HK-2 (cell line): Measurements from ENCODE around the gene PPARGC1A.
A peak's percentile ranks its signal among the peaks of the same experiment; 100 is the strongest.

Experiments used
- DNase-seq: peaks from one replicate; pipeline ENCODE4 v3.0.0-alpha.2; 2018; ENCODE audit not compliant: unreplicated experiment

PPARGC1A gene

GRCh38 chr4:23878912-23879732 is 10.7 kb downstream of the PPARGC1A start:
- no peak for DNase-seq

DNA sequence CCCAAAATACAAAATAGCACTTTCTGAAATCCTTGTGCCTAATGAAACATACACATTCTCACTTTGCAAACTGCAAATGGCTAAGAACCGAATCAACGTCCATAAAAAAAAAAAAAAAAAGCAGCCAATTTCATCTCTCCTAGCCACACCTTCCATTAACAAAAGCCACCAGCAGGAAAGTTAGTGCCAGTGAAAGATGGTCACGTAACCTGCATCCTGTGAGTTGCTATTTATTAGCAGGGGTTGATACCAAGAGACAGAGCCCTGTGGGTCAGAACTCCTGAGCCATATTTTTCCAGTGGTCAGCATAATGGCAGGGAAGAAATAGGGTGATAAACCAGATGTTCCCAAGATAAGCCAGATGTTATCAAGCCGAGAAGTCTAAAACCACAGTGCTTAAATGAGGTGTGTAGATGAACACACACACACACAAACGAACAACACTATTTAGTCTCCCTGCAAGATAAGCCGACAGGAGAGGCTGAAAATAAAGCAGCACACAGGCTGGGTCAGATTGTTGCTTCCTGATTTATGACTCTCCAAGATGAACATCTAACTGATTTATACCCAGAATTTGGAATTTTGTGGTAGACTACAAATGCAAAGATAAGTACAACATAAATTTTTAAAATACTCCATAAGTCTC is 11.5 kb downstream of the PPARGC1A start:
- DNase-seq = no peak

DNA sequence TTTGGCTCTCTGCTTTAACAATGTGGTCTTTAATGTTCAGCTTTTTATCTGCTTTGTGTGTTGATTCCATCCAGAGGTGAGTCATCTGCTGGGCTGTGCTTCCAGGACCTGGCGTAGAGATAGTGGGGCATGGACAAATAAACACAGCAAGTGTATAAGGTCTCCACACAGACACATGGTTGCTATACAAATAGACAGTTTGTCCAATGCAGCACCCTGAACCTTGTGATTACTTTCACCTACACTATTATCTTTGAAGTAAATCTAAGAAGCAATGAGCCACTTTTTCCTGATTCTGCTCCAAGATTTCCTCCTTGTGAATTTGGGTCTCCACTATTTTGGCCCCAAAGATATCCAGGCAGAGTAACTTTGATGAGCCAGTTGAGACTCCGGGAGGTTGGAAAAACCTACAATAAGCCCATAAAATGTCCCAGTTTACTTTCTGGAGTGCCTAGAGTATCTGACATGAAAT is 12.1 kb downstream of the PPARGC1A start:
- no peak for DNase-seq

DNA sequence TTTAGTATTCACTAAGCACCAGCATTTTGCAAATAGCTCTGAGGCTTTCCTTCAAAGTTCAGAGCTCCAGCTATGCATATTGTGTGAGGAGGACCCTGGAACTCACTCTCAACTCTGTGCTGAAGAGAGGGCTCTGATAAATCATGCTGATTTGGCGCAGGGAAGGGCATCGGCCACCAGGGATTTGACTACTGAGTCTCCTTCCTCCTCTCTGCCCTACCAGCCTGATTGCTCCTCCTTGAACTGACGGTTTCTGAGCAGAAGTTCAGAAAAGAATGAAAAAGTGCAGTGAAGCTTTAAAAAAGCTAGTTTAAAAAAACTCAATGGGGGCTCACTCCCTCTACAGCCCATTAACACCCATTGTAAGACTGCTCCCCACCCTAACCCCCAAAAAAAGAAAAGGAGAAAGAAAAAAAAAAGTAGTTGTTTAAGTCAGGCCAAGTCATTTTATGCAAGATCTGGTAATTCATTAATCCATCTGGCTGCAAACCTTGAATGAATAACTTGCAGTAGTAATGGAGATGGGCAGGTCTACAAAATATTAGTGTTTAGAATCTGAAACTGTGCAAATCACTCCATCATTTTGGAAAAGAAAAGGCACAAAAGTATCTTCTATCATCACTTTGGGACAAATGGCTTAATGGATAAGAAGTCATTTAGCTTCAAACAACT is 13.3 kb downstream of the PPARGC1A start:
- no peak for DNase-seq

DNA sequence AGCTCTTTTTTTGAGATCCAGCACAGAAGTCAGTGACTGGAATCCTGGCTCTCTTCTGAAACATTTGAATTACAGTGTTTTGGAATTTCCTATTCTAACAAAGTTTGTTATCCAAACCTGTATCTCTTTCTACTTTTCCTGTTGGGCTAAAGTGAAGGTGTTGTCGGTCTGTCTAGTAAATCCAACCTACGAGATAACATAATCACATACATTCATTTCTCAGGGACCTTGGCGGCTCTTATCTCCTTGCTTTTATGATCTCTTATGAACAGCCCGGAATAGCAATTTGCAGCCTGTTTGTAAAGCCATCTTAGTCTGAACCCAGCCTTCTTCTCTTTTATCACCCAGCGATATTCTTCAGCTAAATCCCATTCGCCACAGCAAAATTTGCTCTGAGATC is 14.5 kb downstream of the PPARGC1A start:
- DNase-seq = no peak

- no peak for DNase-seq
Measured at GRCh38 chr4:23874536-23874901, 15.3 kb downstream of the PPARGC1A start.

- no peak for DNase-seq
Measured at GRCh38 chr4:23873717-23874535, 15.9 kb downstream of the PPARGC1A start.

DNA sequence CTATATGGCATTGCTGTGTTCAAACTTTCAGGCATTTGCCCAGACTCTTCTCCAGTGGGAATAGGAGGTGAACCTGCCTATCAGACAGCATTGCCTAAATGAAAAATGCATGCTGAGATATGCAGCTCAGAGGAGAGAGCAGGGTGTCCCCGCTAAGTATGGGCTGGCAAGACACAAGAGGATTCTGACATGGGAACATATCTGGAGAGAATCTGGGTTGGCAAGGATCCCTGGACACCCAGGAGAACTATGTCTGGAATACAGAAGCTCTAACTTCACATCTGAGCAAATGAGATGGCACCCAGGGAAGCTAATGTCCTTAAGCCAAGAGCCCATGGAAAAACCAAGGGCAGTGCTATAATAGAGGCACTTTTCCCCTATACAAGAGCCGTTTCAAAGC is 18.4 kb downstream of the PPARGC1A start:
- no peak for DNase-seq

DNA sequence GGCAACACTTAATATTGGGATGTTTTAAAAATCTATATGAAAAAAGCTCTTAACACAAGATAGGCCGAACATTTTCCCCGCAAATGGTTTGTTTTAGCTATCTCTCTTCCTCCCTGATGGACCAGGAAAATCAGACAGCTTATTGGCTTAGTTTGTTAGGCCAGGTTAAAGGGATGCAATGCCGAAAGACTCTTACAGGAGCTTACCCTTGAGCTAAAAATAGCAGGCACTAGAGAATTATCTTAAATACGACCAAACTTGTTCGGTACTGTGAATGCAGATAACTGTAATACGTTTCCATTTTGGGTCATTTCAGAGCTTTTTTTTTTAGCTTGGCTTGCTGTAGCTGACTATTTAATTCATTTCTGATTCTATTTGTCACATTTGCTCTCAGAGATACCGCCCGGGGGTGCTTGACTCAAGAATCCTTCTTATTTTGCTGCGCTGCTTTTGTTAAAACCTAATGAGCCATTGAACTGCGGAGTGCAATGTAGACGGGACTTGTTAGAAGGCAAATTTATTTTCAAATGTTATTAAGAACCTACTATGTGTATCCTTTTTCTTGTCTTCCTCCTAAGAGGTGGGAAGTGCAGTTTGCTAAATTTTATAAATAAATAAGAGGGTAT is 23.3 kb downstream of the PPARGC1A start:
- no peak for DNase-seq

DNA sequence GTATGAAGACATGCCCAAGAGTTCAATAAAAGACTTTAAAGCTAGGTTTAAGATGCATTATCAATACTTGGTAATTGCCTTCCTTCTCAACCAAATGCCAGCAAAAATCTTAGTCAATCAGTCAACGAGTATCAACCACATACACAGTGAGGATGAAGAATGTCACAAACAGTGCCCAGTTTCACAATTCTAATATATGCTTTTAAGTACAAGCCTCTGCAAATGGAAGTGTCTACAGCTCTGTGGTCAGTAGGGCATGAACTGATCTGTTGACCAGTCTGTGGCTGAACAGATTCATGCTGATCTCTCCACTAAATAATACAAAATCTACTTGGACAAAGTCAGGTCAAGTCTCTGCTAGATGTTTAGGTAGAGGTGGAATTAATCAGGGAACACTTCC is 27.9 kb downstream of the PPARGC1A start:
- DNase-seq = no peak

DNA sequence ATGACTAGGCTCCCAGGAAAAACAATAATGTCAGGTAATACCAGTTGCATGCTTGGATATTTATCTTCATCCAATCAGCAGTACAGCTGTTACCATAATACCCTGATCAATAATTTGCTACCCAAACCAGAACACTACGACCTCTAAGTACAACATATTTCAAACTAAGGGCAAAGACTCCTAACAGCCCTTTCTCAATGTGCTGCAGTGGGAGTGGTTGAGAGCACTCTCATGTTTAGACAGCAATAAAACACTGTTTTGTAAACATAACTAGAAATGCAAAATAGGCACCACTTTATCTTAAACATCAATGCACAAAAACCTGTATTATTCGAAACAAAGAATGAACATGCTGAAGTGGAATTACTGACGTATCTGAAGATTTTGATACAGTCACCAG is 28.9 kb downstream of the PPARGC1A start:
- no peak for DNase-seq

DNA sequence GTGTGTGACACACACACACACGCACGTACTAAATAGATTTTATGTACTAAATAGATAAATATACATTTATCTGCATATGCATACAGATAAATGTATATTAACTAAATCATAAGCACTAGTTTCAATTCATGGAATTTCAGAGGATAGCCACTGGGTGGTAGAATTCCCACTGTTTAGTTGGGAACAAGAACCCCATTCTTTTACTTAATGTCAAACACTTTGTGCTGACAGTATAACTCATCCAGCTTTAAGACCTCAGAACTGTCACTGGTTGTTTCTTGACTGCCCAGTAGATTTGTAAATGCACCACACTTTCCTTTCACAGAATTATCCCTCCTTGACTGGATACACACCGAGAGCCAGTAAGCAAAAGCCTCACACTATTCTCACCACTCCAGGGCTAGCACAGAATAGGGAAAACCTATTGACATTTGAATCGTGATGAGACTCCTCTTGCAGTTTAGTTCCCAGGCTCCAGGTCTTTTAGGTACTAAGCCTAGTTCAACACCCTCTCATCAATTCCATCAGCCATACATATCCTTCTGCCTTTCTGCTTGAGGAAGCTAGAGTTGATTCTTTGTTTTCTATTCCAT is 32.4 kb downstream of the PPARGC1A start:
- no peak for DNase-seq

- DNase-seq = peak; percentile 21
Measured at GRCh38 chr4:23856630-23857029, 33.2 kb downstream of the PPARGC1A start.

DNA sequence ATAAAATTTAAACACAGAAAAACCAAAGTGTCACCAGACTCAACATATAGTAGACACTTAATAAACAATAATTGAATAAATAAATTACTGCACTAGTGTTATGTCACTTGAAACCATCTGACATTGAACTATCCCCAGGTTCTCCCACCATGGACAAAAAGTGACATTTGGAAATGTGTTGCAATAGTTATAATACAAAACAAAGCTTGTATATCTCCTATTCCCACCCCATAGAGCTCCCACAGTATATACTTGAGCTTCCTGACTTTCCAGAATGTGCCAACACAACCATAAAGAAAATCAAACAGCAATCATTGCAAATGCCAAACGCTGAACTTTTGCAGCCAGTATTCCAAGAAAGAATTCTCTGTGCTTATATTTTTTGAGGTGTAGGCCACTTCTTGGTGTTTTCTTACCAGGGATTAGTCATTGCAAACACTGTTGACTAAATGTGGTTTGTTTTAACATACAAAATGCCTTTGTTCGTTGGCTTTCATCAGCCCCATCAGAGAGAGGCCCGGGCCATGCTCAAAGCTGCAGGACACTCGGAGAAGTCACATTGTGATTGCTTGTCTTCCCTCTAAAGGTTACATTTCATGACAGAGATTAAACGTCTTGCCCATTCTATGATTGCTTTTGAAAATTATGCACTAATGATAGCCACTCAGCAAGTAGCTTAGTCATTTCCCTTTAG is 33.8 kb downstream of the PPARGC1A start:
- peak; percentile 12 for DNase-seq

- DNase-seq = no peak
Measured at GRCh38 chr4:23853986-23854660, 35.7 kb downstream of the PPARGC1A start.

- no peak for DNase-seq
Measured at GRCh38 chr4:23851464-23851863, 38.4 kb downstream of the PPARGC1A start.

DNA sequence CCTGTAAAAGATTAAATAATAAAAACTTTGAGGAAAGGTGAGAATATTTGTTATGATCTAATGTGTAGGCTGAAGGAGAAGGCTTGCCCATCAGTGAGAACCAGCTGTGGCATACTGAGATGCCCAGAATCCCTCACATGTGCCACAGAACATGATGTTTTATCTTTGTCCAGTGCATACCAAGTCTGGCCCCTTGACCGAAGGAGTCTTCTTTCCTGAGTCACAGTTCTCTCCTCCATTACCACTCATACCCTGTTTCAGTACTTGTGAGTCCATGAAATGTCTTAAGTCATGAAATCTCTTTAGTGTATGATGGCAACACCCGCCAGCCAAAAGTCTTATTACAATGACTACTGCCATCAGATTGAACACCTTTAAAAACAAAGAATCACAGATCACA is 42.7 kb downstream of the PPARGC1A start:
- no peak for DNase-seq

DNA sequence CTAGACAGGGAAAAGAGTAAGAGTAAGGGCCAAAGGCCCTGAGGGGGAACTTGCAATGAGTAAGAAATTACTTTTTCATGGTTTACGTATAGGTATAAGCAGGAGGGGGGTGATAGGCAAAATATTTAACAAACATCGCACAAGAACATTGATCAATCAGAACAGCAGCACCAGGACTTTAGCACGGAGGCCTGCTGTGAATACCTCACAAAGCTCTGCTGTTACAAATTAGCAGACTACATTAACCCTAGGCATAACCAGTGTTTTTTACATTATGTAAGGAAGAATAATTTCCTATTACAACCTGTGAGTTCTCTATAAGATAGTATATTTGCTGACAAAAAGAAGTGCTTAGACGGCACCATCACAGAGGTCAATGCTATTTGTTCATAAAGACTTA is 44.9 kb downstream of the PPARGC1A start:
- DNase-seq = no peak

DNA sequence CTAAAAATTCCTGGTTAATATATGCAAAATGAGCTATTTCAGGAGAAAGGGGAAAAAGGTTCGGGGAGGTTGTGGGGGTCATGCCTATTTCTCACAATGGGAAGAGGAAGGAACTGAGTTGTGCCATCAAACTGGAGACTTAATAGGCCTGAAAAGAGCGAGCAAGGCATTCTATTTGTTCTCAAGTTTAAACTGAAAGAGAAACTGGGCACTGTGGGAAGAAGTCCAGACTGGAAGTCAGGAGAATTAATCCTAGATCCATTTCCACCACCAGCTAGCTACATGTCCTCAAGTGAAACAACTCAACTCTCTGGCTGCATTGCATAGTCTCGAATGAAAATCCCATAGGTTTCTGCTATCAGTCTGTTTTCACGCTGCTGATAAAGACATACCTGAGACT is 50.6 kb downstream of the PPARGC1A start:
- DNase-seq = no peak

DNA sequence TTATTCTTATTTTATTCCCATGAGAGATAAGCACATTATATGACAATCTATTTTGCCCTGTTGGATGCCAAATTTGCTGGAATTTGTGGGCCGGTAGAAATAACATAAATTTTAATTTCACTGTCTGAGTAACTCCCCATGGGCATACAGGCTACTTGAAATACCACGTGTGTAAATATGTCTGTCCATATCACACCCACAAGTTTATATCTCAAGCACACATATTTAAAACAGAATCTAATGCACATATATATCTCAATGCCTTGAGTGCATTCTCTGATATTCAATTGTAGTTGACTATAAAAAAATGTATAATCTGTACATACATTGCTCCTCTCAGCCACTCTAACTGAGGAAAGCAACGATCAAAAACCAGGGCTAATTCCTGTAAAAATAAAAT is 51.2 kb downstream of the PPARGC1A start:
- no peak for DNase-seq
